Neuronal stem cell (in vitro differentiated cells): ENCODE measurements around the gene IMP3.
"Not testable (repeated sequence)": the region's sequence is repeated elsewhere in the genome, so short reads cannot be mapped to it uniquely, and the experiment has no call there.

Source experiments
- DNase-seq: peaks from one replicate; pipeline ENCODE4 v3.0.0-alpha.2; 2013; ENCODE audit warnings: low spot score
- H2AFZ ChIP-seq: one replicate; pipeline ENCODE4 v1.6.1; 2013; ENCODE audit warnings: mild to moderate bottlenecking, low read length, inconsistent platforms
- H2AK5ac ChIP-seq: 2 replicates; pipeline ENCODE4 v1.6.1; 2013; ENCODE audit warnings: low read depth, mild to moderate bottlenecking, inconsistent platforms, low read length, moderate library complexity, mixed read lengths
- H2BK120ac ChIP-seq: 2 replicates; pipeline ENCODE4 v1.6.1; 2013; ENCODE audit warnings: low read depth, mild to moderate bottlenecking, inconsistent platforms, low read length, moderate library complexity, mixed read lengths
- H2BK12ac ChIP-seq: one replicate; pipeline ENCODE4 v1.6.1; 2013; ENCODE audit warnings: low read length, inconsistent platforms
- H2BK15ac ChIP-seq: 2 replicates; pipeline ENCODE4 v1.6.1; 2013; ENCODE audit warnings: mild to moderate bottlenecking, low read length, inconsistent platforms, mixed read lengths
- H2BK5ac ChIP-seq: one replicate; pipeline ENCODE4 v1.6.1; 2013; ENCODE audit warnings: inconsistent platforms, mild to moderate bottlenecking, low read length, moderate library complexity
- H3K14ac ChIP-seq: one replicate; pipeline ENCODE4 v1.6.1; 2013; ENCODE audit warnings: low read length, inconsistent platforms
- H3K18ac ChIP-seq: 2 replicates; pipeline ENCODE4 v1.6.1; 2013; ENCODE audit warnings: low read length, inconsistent platforms
- H3K23ac ChIP-seq: 2 replicates; pipeline ENCODE4 v1.6.1; 2013; ENCODE audit warnings: low read depth, mild to moderate bottlenecking, mixed read lengths, low read length, inconsistent platforms; ENCODE audit not compliant: poor library complexity
- H3K27ac ChIP-seq: replicated peaks from 3 replicates; pipeline ENCODE4 v1.5.1; 2013; ENCODE audit warnings: low read length, inconsistent platforms
- H3K27me3 ChIP-seq, 3 experiments: 2 replicates each; pipeline ENCODE4 v1.6.1; 2013; ENCODE audit warnings: low read length in 3 of 3, mild to moderate bottlenecking in 2 of 3, inconsistent platforms in 1 of 3, low read depth in 1 of 3, mixed read lengths in 1 of 3, moderate library complexity in 1 of 3; ENCODE audit not compliant: control insufficient read depth in 3 of 3, insufficient read depth in 3 of 3
- H3K36me3 ChIP-seq, 2 donors: replicated peaks in 1 of 2; 2 replicates each; pipeline ENCODE4 v1.6.1; 2013; ENCODE audit warnings: low read length in 2 of 2; ENCODE audit not compliant: control insufficient read depth in 2 of 2, insufficient read depth in 2 of 2
- H3K4ac ChIP-seq: 2 replicates; pipeline ENCODE4 v1.6.1; 2013; ENCODE audit warnings: inconsistent platforms, mild to moderate bottlenecking, low read length, moderate library complexity
- H3K4me1 ChIP-seq, 2 donors: 1 replicate in 1 of 2; 2 replicates in 1 of 2; pipeline ENCODE4 v1.6.1; 2013; ENCODE audit warnings: low read length in 2 of 2, low read depth in 1 of 2; ENCODE audit not compliant: control insufficient read depth in 2 of 2, insufficient read depth in 1 of 2
- H3K4me2 ChIP-seq: one replicate; pipeline ENCODE4 v1.6.1; 2013; ENCODE audit warnings: mild to moderate bottlenecking, low read length, inconsistent platforms; ENCODE audit not compliant: insufficient read depth, poor library complexity, severe bottlenecking
- H3K4me3 ChIP-seq, 2 donors: 2 replicates each; pipeline ENCODE4 v1.5.1; 2013; ENCODE audit warnings: low read length in 2 of 2, mild to moderate bottlenecking in 2 of 2, inconsistent platforms in 1 of 2, moderate library complexity in 1 of 2
- H3K79me1 ChIP-seq: one replicate; pipeline ENCODE4 v1.6.1; 2013; ENCODE audit warnings: low read depth, mild to moderate bottlenecking, inconsistent platforms, low read length, moderate library complexity
- H3K9ac ChIP-seq: one replicate; pipeline ENCODE4 v1.6.1; 2013; ENCODE audit warnings: mild to moderate bottlenecking, low read depth, low read length, inconsistent platforms; ENCODE audit not compliant: poor library complexity
- H3K9me3 ChIP-seq, 2 donors: replicated peaks in 1 of 2; 2 replicates each; pipeline versions ENCODE3 to v1.6.1; 2013; ENCODE audit warnings: low read length in 2 of 2, mild to moderate bottlenecking in 2 of 2, inconsistent platforms in 1 of 2, low read depth in 1 of 2, mixed read lengths in 1 of 2, moderate library complexity in 1 of 2; ENCODE audit not compliant: control insufficient read depth in 2 of 2, insufficient read depth in 1 of 2
- H4K8ac ChIP-seq: one replicate; pipeline ENCODE4 v1.6.1; 2013; ENCODE audit warnings: low read depth, mild to moderate bottlenecking, inconsistent platforms, low read length, moderate library complexity
- H4K91ac ChIP-seq: one replicate; pipeline ENCODE4 v1.6.1; 2013; ENCODE audit warnings: low read length, low read depth, mild to moderate bottlenecking, inconsistent platforms; ENCODE audit not compliant: poor library complexity
- WGBS, 2 donors: extraction: QIAGEN DNeasy Blood & Tissue Kit; methylation state at CpG; one replicate each; pipeline ENCODE4 v1.1.7; 2013; ENCODE audit warnings: missing lambda C conversion rate in 2 of 2, mixed read lengths in 1 of 2; ENCODE audit not compliant: insufficient read length in 2 of 2, insufficient replicate concordance in 1 of 2; ENCODE audit errors: extremely low coverage in 2 of 2; 5-methylcytosine and 5-hydroxymethylcytosine counted together

Gene IMP3

GRCh38 chr15:75687486-75688277 lies 47.7 kb upstream of the IMP3 start:
- H2BK12ac ChIP-seq = peak overlapping the region; percentile 73
- DNase-seq = no peak
- H3K9me3 ChIP-seq = no peaks in the 10 kb centered on the region
- no CpG with 5 or more reads among the region's 44 CpGs for WGBS, 2 donors
- H3K36me3 ChIP-seq = no peaks in the 10 kb centered on the region
- no peak overlapping the region for H2BK120ac ChIP-seq
- H2BK5ac ChIP-seq = no peak overlapping the region
- H4K91ac ChIP-seq = no peak overlapping the region
- no peak overlapping the region for H3K4ac ChIP-seq
- peak overlapping the region; percentile 55 for H3K23ac ChIP-seq
- H3K27me3 ChIP-seq = no peaks in the 10 kb centered on the region
- no peak overlapping the region for H3K18ac ChIP-seq
- peak overlapping the region; percentile 85 for H2BK15ac ChIP-seq
- peak overlapping the region; percentile 47 for H3K14ac ChIP-seq
- H3K79me1 ChIP-seq = no peaks in the 10 kb centered on the region
- H3K4me1 ChIP-seq = peaks cover 0 to 4% of the 10 kb centered on the region in 2 donors
- no peak overlapping the region for H3K9ac ChIP-seq
- no peak overlapping the region for H3K27ac ChIP-seq
- no peak overlapping the region for H3K4me3 ChIP-seq
- H2AFZ ChIP-seq = no peak overlapping the region
- no peak overlapping the region for H4K8ac ChIP-seq
- peak overlapping the region; percentile 96 for H2AK5ac ChIP-seq
- H3K4me2 ChIP-seq = no peak overlapping the region

- not testable (repeated sequence) for H4K91ac ChIP-seq, H3K9ac ChIP-seq, H4K8ac ChIP-seq, H2AK5ac ChIP-seq, H3K9me3 ChIP-seq, H3K27me3 ChIP-seq, H2BK120ac ChIP-seq, H2AFZ ChIP-seq, H2BK15ac ChIP-seq, H3K4me2 ChIP-seq, H3K27ac ChIP-seq, H3K36me3 ChIP-seq, H3K23ac ChIP-seq, H2BK12ac ChIP-seq, H2BK5ac ChIP-seq, H3K4me1 ChIP-seq, H3K4ac ChIP-seq, H3K14ac ChIP-seq, H3K79me1 ChIP-seq, H3K4me3 ChIP-seq
- DNase-seq = peak; percentile 68
- no CpG with 5 or more reads among the region's 14 CpGs for WGBS, 2 donors
- peak overlapping the region; percentile 46 for H3K18ac ChIP-seq
These were observed 46.2 kb upstream of the IMP3 start for GRCh38 chr15:75686212-75686642.

- H2BK120ac ChIP-seq = no peak overlapping the region
- H4K91ac ChIP-seq = no peak overlapping the region
- no peak overlapping the region for H4K8ac ChIP-seq
- H3K4me3 ChIP-seq = no peak overlapping the region
- peak overlapping the region; percentile 17 for H3K23ac ChIP-seq
- no peak overlapping the region for H2BK12ac ChIP-seq
- H3K9ac ChIP-seq = no peak overlapping the region
- no peak overlapping the region for H3K4me2 ChIP-seq
- DNase-seq = no peak
- H2AFZ ChIP-seq = no peak overlapping the region
- no peaks in the 10 kb centered on the region for H3K79me1 ChIP-seq
- no peak overlapping the region for H3K4ac ChIP-seq
- H3K4me1 ChIP-seq = peaks cover 3 to 4% of the 10 kb centered on the region in 2 donors
- peak overlapping the region; percentile 39 for H2BK5ac ChIP-seq
- H3K27ac ChIP-seq = no peak overlapping the region
- H3K27me3 ChIP-seq = no peaks in the 10 kb centered on the region
- no peak overlapping the region for H2BK15ac ChIP-seq
- H3K14ac ChIP-seq = no peak overlapping the region
- no CpG with 5 or more reads among the region's 12 CpGs for WGBS, 2 donors
- H2AK5ac ChIP-seq = no peak overlapping the region
- no peak overlapping the region for H3K18ac ChIP-seq
- no peaks in the 10 kb centered on the region for H3K36me3 ChIP-seq
- no peaks in the 10 kb centered on the region for H3K9me3 ChIP-seq
These were observed 45.2 kb upstream of the IMP3 start for GRCh38 chr15:75685195-75685594.

GRCh38 chr15:75684648-75685047 lies 44.6 kb upstream of the IMP3 start:
- H3K4me1 ChIP-seq = peaks cover 5 to 8% of the 10 kb centered on the region in 2 donors
- H3K4ac ChIP-seq = no peak overlapping the region
- no peak overlapping the region for H3K9ac ChIP-seq
- no peak overlapping the region for H3K18ac ChIP-seq
- H3K4me2 ChIP-seq = no peak overlapping the region
- H4K8ac ChIP-seq = no peak overlapping the region
- H3K4me3 ChIP-seq = no peak overlapping the region
- H4K91ac ChIP-seq = peak overlapping the region; percentile 79
- H2BK5ac ChIP-seq = no peak overlapping the region
- no peak overlapping the region for H2BK120ac ChIP-seq
- no peaks in the 10 kb centered on the region for H3K36me3 ChIP-seq
- DNase-seq = no peak
- H3K9me3 ChIP-seq = no peaks in the 10 kb centered on the region
- no peak overlapping the region for H2AFZ ChIP-seq
- peak overlapping the region; percentile 6 for H3K23ac ChIP-seq
- no peak overlapping the region for H2AK5ac ChIP-seq
- WGBS, 2 donors = no CpG with 5 or more reads among the region's 10 CpGs
- no peak overlapping the region for H2BK12ac ChIP-seq
- no peaks in the 10 kb centered on the region for H3K79me1 ChIP-seq
- no peaks in the 10 kb centered on the region for H3K27me3 ChIP-seq
- H3K14ac ChIP-seq = no peak overlapping the region
- H3K27ac ChIP-seq = no peak overlapping the region
- H2BK15ac ChIP-seq = no peak overlapping the region
